GM18861 (cell line): Measurements from ENCODE around the gene CDK14.
"Not testable (repeated sequence)": the region's sequence is repeated elsewhere in the genome, so short reads cannot be mapped to it uniquely, and the experiment has no call there.

Experiments used
- ATAC-seq: cut with Tn5 transposase; IDR thresholded peaks from one replicate; pipeline ENCODE4 v1.9.1; 2021; ENCODE audit not compliant: unreplicated experiment

Gene CDK14

GRCh38 chr7:90777041-90777440 lies 180.9 kb downstream of the CDK14 start:
- ATAC-seq = peak; percentile 85

- ATAC-seq = peak; percentile 43
Measured at GRCh38 chr7:90777465-90777864, 181.3 kb downstream of the CDK14 start.

GRCh38 chr7:90777886-90778285 lies 181.8 kb downstream of the CDK14 start:
- no peak for ATAC-seq

GRCh38 chr7:90788052-90788451 lies 191.9 kb downstream of the CDK14 start:
- ATAC-seq = no peak

- no peak for ATAC-seq
Measured at GRCh38 chr7:90789736-90790306, 193.7 kb downstream of the CDK14 start.

GRCh38 chr7:90791596-90791995 lies 195.5 kb downstream of the CDK14 start:
- no peak for ATAC-seq

- ATAC-seq = no peak
Measured at GRCh38 chr7:90792301-90792700, 196.2 kb downstream of the CDK14 start.

GRCh38 chr7:90794234-90794633 lies 198.1 kb downstream of the CDK14 start:
- ATAC-seq = not testable (repeated sequence)

- no peak for ATAC-seq
Measured at GRCh38 chr7:90797596-90797995, 201.5 kb downstream of the CDK14 start.

- ATAC-seq = no peak
Measured at GRCh38 chr7:90804370-90804769, 208.2 kb downstream of the CDK14 start.

GRCh38 chr7:90815552-90815951 lies 219.4 kb downstream of the CDK14 start:
- ATAC-seq = not testable (repeated sequence)

GRCh38 chr7:90816511-90817142 lies 220.5 kb downstream of the CDK14 start:
- ATAC-seq = peak; percentile 100

- no peak for ATAC-seq
Measured at GRCh38 chr7:90817151-90817550, 221.0 kb downstream of the CDK14 start.

GRCh38 chr7:90817846-90818245 lies 221.7 kb downstream of the CDK14 start:
- no peak for ATAC-seq

GRCh38 chr7:90818341-90818740 lies 222.2 kb downstream of the CDK14 start:
- no peak for ATAC-seq

- ATAC-seq = no peak
Measured at GRCh38 chr7:90821961-90822620, 226.0 kb downstream of the CDK14 start.

GRCh38 chr7:90824386-90825307 lies 228.5 kb downstream of the CDK14 start:
- ATAC-seq = no peak

- ATAC-seq = no peak
Measured at GRCh38 chr7:90825779-90826178, 229.7 kb downstream of the CDK14 start.

GRCh38 chr7:90828601-90829000 lies 232.5 kb downstream of the CDK14 start:
- no peak for ATAC-seq

- ATAC-seq = no peak
Measured at GRCh38 chr7:90830308-90830707, 234.2 kb downstream of the CDK14 start.

- ATAC-seq = no peak
Measured at GRCh38 chr7:90832726-90833125, 236.6 kb downstream of the CDK14 start.
